Lower leg skin (tissue), 4 donors: Measurements from ENCODE around the gene MEST. TPM values are rescaled to one million over a fixed set of nuclear protein-coding genes. Genes with fewer than 3 reads are reported as not detected.
"Not testable (repeated sequence)": the region's sequence is repeated elsewhere in the genome, so short reads cannot be mapped to it uniquely, and the experiment has no call there.

ENCODE experiments used
- DNase-seq, 2 donors: peaks; one replicate each; pipeline ENCODE4 v3.0.0-alpha.2; 2019; ENCODE audit warnings: low spot score in 2 of 2
- H3K4me3 ChIP-seq: fragments of 200-600 bp; sonication (generic); 2 replicates; pipeline ENCODE4 v1.5.1; 2017; ENCODE audit warnings: mild to moderate bottlenecking, low read depth; ENCODE audit not compliant: poor library complexity, severe bottlenecking
- POLR2A ChIP-seq, 2 donors: fragments of 450-650 bp; IDR thresholded peaks; one replicate each; pipeline ENCODE4 v1.6.1; 2016 to 2017; ENCODE audit warnings: antibody characterized with exemption in 2 of 2, mild to moderate bottlenecking in 1 of 2, moderate library complexity in 1 of 2
- WGBS, 2 donors: methylation state at CpG; one replicate each; pipeline ENCODE4 v1.1.5; 2018; 5-methylcytosine and 5-hydroxymethylcytosine counted together
- intact Hi-C: fragments of 100-400 bp; cut with DNase I; formaldehyde crosslinking; loops from one replicate; pipeline ENCODE4 v1.15.0; 2023; ENCODE audit warnings: low total_unique reads
- total RNA-seq, 4 donors: library from RNA; depleted of rRNA; stranded (reverse); fragments of >200 nt; gene quantifications; one replicate each; pipeline ENCODE4 v1.1.0, GENCODE V29; 2016
- TF ChIP-seq, protein P1 (sequence below), 3 donors: fragments of 450-650 bp; IDR thresholded peaks; one replicate each; pipeline ENCODE4 v1.5.1; 2016; ENCODE audit warnings: antibody characterized with exemption in 3 of 3, mild to moderate bottlenecking in 3 of 3, moderate library complexity in 2 of 3

MEST gene, protein sequence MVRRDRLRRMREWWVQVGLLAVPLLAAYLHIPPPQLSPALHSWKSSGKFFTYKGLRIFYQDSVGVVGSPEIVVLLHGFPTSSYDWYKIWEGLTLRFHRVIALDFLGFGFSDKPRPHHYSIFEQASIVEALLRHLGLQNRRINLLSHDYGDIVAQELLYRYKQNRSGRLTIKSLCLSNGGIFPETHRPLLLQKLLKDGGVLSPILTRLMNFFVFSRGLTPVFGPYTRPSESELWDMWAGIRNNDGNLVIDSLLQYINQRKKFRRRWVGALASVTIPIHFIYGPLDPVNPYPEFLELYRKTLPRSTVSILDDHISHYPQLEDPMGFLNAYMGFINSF
- 1 to 10 TPM in 3 of 4 donors, under 1 TPM in 1; 0.79 to 6.8 (median 4.9) TPM for total RNA-seq

DNA sequence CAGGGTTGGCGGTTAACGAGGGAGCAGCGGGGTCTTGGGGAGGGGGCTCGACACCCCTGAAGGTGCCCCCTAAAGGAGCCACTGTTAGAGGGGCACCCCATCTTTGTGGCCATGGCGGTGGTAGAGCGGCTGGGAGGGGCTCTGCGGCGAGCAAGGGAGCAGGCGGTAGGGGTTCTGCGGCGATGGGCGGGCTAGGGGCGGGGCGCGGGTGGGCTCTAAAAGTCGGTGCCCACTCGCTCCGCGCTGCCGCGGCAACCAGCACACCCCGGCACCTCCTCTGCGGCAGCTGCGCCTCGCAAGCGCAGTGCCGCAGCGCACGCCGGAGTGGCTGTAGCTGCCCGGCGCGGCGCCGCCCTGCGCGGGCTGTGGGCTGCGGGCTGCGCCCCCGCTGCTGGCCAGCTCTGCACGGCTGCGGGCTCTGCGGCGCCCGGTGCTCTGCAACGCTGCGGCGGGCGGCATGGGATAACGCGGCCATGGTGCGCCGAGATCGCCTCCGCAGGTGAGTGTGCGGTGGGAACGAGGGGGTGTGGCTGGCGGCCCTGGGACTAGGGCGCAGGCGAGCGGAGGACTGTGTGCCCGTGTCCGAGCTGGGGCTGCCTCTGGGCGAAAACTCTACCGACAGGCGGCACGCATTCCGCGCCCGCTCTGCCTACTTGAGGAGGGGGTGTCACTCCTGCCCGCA lies at the start of gene MEST:
TSS of gene MEST (plus strand) at position 245 of the 682 bp plus-strand sequence. CDS start at position 474, 229 bp downstream.
- TF ChIP-seq, protein P1, sequence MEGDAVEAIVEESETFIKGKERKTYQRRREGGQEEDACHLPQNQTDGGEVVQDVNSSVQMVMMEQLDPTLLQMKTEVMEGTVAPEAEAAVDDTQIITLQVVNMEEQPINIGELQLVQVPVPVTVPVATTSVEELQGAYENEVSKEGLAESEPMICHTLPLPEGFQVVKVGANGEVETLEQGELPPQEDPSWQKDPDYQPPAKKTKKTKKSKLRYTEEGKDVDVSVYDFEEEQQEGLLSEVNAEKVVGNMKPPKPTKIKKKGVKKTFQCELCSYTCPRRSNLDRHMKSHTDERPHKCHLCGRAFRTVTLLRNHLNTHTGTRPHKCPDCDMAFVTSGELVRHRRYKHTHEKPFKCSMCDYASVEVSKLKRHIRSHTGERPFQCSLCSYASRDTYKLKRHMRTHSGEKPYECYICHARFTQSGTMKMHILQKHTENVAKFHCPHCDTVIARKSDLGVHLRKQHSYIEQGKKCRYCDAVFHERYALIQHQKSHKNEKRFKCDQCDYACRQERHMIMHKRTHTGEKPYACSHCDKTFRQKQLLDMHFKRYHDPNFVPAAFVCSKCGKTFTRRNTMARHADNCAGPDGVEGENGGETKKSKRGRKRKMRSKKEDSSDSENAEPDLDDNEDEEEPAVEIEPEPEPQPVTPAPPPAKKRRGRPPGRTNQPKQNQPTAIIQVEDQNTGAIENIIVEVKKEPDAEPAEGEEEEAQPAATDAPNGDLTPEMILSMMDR (IDR thresholded peaks at IDR 0.05), result no peak
- TF ChIP-seq POLR2A (IDR thresholded peaks at IDR 0.05), result no peak
- intact Hi-C loops, result no loop called here
- no peak for DNase-seq
- H3K4me3 ChIP-seq, result peak within 1 kb of the TSS; percentile 5
- 62 to 73% methylated on average over 27 to 47 of the region's 71 CpGs for WGBS, 2 donors

DNA sequence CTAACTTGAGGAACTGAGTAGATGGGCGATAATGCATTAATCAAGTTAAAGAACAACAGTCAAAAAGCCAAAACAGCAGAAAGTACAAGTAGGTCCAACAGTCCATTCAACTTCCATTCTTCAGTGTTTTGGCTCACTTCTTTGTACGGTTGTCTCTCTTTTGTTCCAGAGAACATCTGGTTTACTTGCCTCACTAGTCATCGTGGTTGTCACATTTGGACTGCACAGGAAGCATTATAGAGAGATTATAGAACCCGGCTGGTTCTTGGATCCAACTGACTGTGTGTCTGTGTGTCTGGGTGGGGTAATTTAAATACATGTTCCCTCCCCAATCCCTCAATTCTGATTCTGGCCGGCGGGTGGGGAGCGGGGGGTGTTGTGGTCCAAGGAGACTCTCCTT lies 49.3 kb upstream of the MEST start:
- intact Hi-C loops, result no loop called here
- no peak for TF ChIP-seq POLR2A (IDR thresholded peaks at IDR 0.05)
- TF ChIP-seq, protein P1 (IDR thresholded peaks at IDR 0.05), result no peak
- DNase-seq, result no peak
- 82 to 87% methylated on average over 7 of the region's 7 CpGs for WGBS, 2 donors
- no peak overlapping the region for H3K4me3 ChIP-seq

DNA sequence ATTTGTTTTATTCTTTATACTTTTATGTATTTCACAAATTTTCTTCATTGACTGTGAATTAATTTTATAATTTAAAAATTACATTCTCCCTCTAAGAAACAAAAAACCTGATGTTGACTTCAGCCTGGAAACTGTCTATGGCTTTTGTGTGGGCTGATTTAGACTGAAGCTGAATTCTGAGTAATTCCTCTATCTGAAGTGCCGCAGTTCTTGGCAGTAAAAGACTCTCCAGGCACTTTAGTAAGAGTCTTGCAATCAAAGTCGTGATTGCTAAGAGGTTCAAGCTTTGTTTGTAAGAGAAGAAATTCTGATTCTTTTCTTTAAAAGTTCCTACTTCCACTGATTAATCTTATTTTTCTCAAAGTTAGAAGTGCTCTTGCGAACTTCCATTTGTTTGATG lies 47.7 kb upstream of the MEST start:
- no peak overlapping the region for H3K4me3 ChIP-seq

DNA sequence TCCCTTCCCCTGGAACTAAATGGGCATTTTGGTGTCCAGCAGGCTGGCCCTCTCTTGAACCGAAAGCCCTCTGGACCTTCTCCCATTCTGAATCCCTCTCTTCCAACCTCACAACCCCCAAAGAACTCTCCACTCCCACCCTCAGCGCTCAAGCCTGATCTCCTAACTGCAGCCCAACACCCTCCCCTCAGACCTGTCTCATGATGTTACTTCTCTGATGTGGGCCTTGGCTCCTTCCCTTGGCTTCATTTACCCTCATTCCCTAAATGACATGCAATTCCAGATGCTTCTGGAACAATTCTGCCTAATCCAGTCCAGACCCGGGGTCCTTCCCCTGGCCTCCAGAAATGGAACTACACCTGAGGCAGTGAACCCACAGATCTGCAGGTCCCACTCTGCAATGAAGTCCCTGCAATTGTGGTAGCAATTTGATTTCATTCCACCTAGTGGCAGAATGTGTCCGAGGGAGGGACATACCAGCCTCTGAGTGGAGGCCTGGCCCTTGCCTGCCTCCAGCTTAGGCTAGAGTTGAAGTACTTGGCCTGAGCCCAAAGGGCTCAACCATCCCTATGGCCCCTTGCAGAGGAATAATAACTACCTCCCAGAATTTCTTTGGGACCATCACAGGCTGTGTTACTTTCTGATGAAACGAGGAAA lies 47.0 kb upstream of the MEST start:
- 71 to 83% methylated on average over 4 to 5 of the region's 5 CpGs for WGBS, 2 donors
- TF ChIP-seq POLR2A (IDR thresholded peaks at IDR 0.05), result no peak
- TF ChIP-seq, protein P1 (IDR thresholded peaks at IDR 0.05), result no peak
- intact Hi-C loops, result no loop called here
- DNase-seq, result no peak
- H3K4me3 ChIP-seq, result no peak overlapping the region

More for the DNA sequence above, 47.7 kb upstream of the MEST start:
- intact Hi-C loops, result no loop called here
- TF ChIP-seq, protein P1 (IDR thresholded peaks at IDR 0.05), result no peak
- no peak for TF ChIP-seq POLR2A (IDR thresholded peaks at IDR 0.05)
- WGBS, 2 donors, result 55 to 57% methylated on average over 3 of the region's 3 CpGs
- no peak for DNase-seq

DNA sequence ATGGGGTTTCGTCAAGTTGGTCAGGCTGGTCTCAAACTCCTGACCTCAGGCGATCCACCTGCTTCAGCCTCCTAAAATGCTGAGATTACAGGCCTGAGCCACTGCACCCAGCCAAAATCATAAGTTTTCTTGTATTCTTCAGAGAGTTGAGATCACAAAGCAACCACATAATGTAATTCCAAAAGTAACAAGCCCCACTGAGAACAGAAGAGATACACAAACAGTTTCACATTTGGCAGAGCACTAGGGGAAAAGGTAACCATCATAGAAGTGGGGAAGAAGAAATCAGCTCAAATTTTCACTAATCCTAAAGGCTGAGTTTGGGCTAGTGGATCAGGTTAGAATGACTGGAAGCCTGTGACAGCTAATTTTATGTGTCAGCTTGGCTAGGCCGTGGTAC lies 45.6 kb upstream of the MEST start:
- WGBS, 2 donors, result 97 to 99% methylated on average over 3 of the region's 3 CpGs

DNA sequence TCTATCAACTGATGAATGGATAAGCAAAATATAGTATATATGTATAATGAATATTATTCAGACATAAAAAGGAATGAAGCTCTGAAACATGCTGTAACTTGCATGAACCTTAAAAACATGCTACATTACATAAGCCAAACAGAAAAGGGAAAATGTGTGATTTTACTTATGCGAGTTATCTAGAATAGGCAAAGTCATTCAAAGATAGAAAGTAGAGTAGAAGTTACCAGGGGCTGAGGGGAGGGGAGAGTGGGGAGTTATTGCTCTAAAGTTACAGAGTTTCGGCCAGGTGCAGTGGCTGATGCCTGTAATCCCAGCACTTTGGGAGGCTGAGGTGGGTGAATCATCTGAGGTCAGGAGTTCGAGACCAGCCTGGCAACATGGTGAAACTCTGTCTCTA lies 40.5 kb upstream of the MEST start:
- H3K4me3 ChIP-seq, DNase-seq, intact Hi-C loops: not testable (repeated sequence)
- WGBS, 2 donors, result 74 to 82% methylated on average over 3 of the region's 3 CpGs

More for the DNA sequence above, 45.6 kb upstream of the MEST start:
- H3K4me3 ChIP-seq, result no peak overlapping the region
- TF ChIP-seq, protein P1 (IDR thresholded peaks at IDR 0.05), result no peak
- TF ChIP-seq POLR2A (IDR thresholded peaks at IDR 0.05), result no peak
- intact Hi-C loops, result no loop called here
- no peak for DNase-seq
